Transverse colon (tissue), 4 donors: ENCODE results near the gene NUPR1.

ENCODE experiments used
- EP300 ChIP-seq: sonication (generic); formaldehyde crosslinking; IDR thresholded peaks from one replicate; pipeline ENCODE4 v1.6.1; 2017; ENCODE audit warnings: antibody characterized with exemption, low read depth
- POLR2A ChIP-seq: fragments of 450-650 bp; IDR thresholded peaks from one replicate; pipeline ENCODE4 v1.6.1; 2016; ENCODE audit warnings: antibody characterized with exemption, mild to moderate bottlenecking, moderate library complexity
- POLR2AphosphoS5 ChIP-seq, 3 donors: sonication (generic); formaldehyde crosslinking; IDR thresholded peaks; one replicate each; pipeline ENCODE4 v1.6.1; 2016; ENCODE audit warnings: antibody characterized with exemption in 3 of 3
- TF ChIP-seq, protein P1 (sequence below), 5 experiments: fragments of 200-600 bp in 3 of 5; fragments of 450-650 bp in 2 of 5; sonication (generic) in 3 of 5; IDR thresholded peaks; 1 replicate in 2 of 5; 2 replicates in 3 of 5; pipeline ENCODE4 v1.5.1; 2016 to 2017; ENCODE audit warnings: antibody characterized with exemption in 5 of 5, inconsistent platforms in 3 of 5, mild to moderate bottlenecking in 2 of 5, moderate library complexity in 1 of 5

DNA sequence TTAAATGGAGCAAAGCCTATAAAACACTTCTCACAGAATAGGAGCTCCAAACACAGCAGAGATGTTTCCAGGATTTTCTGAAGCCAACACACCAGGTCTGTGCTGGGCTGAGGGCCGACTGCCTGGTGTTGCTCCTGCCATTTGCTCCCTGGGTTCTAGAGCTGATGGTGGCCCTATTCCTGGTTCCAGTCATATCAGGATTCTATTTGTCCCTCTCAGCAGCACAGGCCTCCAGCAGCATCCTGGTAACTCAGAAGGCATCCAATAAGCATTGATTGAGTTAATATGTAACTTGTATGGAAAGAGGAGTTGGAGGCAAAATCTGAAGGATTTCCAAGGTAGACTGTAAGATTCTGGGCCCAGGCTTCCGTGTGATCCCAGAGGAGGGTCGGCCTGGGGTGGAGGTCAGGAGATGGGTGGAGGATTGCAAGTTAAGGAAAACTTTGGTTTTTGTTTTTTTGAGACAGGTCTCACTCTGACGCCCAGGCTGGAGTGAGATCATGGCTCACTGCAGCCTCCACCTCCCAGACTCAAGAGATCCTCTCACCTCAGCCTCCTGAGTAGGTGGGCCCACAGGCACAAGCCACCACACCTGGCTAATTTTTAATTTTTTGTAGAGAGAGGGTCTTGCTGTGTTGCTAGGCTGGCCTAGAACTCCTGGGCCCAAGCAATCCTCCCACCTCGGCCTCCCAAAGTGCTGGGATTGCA is 5.7 kb downstream of the NUPR1 start:
- TF ChIP-seq, protein P1, sequence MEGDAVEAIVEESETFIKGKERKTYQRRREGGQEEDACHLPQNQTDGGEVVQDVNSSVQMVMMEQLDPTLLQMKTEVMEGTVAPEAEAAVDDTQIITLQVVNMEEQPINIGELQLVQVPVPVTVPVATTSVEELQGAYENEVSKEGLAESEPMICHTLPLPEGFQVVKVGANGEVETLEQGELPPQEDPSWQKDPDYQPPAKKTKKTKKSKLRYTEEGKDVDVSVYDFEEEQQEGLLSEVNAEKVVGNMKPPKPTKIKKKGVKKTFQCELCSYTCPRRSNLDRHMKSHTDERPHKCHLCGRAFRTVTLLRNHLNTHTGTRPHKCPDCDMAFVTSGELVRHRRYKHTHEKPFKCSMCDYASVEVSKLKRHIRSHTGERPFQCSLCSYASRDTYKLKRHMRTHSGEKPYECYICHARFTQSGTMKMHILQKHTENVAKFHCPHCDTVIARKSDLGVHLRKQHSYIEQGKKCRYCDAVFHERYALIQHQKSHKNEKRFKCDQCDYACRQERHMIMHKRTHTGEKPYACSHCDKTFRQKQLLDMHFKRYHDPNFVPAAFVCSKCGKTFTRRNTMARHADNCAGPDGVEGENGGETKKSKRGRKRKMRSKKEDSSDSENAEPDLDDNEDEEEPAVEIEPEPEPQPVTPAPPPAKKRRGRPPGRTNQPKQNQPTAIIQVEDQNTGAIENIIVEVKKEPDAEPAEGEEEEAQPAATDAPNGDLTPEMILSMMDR (IDR thresholded peaks at IDR 0.05): no peak
- no peak for TF ChIP-seq POLR2A
- no peak for TF ChIP-seq POLR2AphosphoS5 (IDR thresholded peaks at IDR 0.05)
- TF ChIP-seq EP300: no peak
